GM12874 (cell line): ENCODE results near the gene HLF.

Experiments
- TF ChIP-seq, protein P1 (sequence below): IDR thresholded peaks from 2 replicates; pipeline ENCODE4 v1.5.1; 2011; ENCODE audit warnings: low read depth, mild to moderate bottlenecking, control low read depth, low read length, moderate library complexity; ENCODE audit not compliant: insufficient read depth

Gene HLF

DNA sequence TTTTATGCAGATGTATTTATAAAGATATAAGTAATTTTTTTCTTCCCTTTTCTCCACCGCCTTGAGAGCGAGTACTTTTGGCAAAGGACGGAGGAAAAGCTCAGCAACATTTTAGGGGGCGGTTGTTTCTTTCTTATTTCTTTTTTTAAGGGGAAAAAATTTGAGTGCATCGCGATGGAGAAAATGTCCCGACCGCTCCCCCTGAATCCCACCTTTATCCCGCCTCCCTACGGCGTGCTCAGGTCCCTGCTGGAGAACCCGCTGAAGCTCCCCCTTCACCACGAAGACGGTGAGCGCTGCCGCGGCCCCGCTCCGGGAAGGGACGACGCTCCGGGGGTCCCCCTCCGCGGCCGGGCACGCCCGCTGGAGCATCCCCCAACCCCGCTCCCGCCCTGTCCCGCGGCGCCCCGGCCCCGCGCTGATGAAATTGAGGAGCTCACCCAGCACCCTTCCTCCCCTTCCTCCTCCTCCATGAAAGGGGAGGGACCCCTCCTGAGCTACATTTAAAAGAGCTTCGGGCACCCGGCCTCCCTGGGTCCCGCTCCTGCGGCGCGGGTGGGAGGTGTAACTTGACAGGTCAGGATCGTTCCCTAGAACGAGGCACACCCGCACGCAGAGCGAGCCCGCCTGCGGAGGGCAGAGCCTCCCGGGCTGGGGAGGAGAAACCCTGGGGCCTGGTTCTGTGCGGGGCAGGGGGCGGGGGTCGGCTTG, 706 bp downstream of the HLF start:
- TF ChIP-seq, protein P1, sequence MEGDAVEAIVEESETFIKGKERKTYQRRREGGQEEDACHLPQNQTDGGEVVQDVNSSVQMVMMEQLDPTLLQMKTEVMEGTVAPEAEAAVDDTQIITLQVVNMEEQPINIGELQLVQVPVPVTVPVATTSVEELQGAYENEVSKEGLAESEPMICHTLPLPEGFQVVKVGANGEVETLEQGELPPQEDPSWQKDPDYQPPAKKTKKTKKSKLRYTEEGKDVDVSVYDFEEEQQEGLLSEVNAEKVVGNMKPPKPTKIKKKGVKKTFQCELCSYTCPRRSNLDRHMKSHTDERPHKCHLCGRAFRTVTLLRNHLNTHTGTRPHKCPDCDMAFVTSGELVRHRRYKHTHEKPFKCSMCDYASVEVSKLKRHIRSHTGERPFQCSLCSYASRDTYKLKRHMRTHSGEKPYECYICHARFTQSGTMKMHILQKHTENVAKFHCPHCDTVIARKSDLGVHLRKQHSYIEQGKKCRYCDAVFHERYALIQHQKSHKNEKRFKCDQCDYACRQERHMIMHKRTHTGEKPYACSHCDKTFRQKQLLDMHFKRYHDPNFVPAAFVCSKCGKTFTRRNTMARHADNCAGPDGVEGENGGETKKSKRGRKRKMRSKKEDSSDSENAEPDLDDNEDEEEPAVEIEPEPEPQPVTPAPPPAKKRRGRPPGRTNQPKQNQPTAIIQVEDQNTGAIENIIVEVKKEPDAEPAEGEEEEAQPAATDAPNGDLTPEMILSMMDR = no peak

DNA sequence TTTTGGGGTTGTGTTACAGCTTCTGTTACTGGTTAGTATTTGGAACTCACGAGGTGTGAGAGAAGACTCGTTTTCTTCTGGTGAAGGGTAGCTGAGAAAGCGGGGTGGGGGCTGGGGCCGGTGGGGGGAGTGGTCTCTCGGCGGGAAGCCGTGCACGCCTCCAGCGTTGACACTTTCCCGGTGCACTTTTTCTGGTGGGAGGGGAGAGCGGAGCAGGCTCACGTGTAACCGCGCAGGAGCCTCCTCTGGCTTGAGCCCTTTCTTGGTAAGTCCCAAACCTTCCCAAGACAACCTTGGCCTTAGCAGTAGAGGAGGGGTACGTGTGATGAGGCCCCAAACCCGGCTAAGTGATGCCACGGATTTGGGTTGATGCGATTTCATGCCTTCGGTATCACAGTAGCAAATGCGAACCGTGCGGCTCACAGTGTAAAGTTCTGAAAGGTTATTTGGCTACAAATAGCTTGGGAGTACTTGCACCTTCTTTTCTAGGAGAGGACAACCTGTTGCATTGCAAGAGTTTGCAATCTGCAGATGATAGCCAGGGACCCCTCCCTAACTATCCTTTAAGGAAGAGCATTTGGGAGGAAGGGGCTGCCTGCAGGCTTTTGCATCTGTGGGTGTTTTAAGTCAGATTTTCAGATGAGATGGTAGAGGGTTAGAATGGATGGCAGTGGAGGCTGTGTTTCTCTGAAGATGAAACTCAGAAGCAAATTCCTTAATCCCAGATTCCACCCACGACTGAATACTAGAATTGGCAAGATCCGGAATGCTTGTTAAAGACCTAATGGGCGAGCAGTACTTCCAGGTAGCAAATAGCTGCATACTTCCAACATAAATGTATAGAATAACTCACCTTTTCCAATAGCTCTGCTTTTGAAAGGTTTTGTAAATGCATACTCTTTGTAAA, 1.5 kb downstream of the HLF start:
- TF ChIP-seq, protein P1 = no peak

DNA sequence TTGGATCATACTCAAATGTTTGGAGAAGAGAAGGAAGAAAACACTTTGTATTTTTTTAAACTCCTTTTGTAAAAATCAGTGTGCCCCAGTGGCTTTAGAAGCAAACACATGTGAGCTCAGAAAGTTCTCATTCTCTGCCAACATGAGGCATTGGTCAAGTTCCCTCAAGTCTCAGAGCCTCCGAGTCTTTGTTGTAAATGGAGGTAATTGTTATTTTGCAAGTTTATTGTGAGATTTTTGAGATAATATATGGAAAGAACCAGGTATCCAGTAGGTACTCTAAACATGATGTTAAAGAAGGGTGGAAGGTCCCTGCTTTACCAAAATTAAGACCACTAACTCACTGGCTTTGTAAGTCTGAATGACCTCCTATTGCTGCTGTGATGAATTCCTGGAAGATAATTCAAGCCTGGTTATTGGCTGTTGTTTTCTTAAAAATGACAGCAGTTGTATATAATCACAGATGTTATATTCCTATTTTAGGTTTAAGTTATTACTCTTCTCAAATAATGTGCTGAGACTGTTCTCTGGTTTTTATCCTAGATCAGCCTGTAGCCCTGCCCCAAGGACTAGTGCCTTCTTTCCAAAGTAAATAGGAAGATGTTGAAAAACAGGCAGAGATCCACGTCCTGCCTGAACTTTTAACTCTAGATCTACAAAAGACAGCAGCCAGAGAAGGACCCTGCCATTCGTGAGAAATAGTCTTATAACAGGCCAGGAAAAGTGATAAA, 2.4 kb downstream of the HLF start:
- TF ChIP-seq, protein P1 = no peak

DNA sequence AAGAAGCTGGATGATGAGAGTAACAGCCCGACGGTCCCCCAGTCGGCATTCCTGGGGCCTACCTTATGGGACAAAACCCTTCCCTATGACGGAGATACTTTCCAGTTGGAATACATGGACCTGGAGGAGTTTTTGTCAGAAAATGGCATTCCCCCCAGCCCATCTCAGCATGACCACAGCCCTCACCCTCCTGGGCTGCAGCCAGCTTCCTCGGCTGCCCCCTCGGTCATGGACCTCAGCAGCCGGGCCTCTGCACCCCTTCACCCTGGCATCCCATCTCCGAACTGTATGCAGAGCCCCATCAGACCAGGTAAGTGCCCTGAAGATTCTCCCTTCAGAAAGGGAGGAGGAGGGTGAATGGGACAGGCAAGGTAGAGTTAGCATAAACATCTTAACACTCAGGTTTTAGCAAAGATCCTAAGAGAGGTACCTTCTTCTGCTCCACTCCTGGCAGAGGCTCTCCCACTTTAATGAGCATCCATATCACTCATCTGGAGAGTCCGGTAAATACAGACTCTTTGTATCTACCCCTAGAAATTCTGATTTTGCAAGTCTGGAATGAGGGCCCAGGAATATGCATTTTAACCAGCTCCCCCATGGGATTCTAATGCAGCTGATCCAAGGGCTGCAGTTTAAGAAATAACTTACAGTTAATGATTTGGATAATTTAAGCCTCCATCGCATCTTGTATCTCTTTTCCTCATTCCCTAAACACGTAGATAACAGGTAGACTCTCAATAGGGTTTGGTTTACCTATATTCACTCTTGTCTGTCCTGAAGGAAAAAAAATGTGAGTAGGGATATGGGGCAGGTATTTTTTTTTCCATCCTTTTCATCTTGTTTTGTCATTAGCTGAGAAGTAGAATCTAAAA, 3.3 kb downstream of the HLF start:
- TF ChIP-seq, protein P1 = no peak

DNA sequence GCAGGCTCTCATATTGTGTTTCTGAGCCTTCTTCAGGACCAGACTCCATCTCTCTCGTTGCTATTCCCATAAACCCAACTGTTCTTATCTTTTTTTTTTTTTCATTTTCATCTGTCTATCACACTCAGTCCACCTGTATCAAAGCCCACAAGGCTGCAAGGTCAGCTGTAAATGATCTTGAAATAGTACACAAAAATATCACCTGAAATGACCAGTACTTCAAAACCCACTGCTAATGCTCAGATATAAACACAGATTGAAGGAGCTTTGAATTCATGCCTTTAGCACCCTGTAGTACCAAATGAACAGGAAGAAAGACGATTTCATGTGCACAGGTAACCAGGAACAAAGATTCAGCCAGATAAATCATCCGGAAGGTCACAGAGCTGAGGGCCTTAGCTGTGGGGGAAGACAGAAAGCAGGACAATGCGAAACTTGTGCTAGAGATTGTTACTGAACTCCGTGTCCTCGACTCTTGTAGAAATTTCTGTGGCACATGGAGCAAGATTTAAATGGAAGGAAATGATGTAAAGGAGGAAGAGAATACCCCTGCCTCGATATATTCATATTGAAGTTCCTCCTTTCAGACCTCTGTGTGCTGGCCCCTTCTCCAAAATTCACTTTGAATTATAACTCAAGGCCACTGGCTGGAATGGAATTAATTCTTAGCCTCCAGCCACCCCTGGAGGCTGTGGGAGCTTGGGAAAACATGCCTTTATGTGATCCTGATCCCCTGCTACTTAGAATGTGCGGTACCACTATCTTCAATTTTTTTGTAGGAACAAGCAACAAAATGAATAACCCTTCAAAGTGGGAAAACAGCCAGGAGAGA, 4.1 kb downstream of the HLF start:
- TF ChIP-seq, protein P1 = no peak

DNA sequence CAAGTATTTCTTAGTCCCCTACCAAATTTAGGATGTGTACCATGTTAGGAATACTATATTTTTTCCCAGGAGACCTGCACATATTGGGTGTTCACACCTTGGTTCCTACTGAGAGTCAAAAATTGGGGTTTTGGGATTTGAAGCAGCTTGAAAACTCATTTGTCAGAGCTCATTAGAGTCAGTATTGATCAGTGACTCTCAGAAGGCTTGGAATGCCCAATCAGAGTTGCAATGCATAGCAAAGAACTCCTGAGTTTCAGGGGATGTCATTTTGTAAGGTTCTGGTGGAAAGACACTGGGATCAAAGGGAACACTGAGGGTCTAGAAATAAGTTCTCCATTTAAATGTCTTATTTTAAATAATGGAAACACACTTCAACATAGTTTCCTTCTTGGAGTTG, 5.1 kb downstream of the HLF start:
- TF ChIP-seq, protein P1 = no peak
